Inflammatory macrophage treated with lipopolysaccharide for 1 hour (primary cell): ENCODE measurements around the gene P2RX5.
A peak's percentile ranks its signal among the peaks of the same experiment; 100 is the strongest.
"Not testable (repeated sequence)": the region's sequence is repeated elsewhere in the genome, so short reads cannot be mapped to it uniquely, and the experiment has no call there.

ENCODE experiments used
- DNase-seq, 2 donors: peaks; one replicate each; pipeline ENCODE4 v3.0.0-alpha.2; 2020 to 2022

P2RX5 gene

DNA sequence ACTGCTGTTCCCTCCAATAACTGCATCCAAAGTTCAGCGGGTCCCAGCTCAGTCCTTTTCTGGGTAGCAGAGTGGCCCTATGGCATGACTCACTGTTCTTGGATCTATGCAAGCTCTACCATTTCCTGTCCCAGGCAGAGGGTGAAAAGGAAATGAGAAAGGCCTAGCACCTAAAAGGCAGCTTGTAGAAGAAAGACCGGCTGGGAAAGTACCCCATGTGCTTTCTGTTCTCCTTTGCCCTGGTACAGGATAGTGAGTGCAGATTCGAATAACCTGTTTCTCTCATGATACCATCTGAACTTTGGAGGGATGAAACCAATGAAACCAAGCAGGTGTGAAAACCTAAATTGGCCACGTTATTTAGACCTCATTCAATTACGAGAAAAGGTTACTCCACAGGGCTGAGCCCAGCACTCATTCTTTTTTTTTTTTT, 15.0 kb upstream of the P2RX5 start:
- DNase-seq: peak; percentile 80 to 84

DNA sequence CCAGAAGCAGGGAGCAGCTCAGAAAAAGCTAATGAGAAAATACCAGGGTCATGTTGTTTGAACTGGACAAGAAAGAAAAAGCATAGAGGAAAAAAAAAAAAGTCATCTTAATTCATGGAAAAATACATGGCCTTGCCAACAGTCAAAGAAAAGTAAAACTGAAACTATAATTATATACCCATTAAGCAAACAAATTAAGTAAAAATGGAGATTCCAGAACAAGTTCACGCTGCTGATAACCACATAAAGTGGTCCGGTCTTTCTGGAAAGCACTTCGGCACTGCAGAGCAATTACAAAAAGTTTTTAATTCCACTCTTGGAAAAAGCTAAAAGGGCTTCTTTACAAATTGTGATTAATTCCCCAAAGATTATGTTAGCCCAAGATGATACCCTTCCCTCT, 12.4 kb upstream of the P2RX5 start:
- peak; percentile 20 to 34 for DNase-seq

DNA sequence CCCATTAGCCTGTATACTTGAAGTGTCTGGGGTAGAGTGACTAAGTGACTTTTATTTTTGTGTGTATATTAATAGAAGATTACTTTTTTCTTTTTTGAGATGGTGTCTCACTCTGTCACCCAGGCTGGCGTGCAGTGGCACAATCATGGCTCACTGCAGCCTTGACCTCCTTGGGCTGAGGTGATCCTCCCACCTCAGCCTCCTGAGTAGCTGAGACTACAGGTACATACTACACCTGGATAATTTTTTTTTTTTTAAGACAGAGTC, 9.7 kb upstream of the P2RX5 start:
- DNase-seq: not testable (repeated sequence)

DNA sequence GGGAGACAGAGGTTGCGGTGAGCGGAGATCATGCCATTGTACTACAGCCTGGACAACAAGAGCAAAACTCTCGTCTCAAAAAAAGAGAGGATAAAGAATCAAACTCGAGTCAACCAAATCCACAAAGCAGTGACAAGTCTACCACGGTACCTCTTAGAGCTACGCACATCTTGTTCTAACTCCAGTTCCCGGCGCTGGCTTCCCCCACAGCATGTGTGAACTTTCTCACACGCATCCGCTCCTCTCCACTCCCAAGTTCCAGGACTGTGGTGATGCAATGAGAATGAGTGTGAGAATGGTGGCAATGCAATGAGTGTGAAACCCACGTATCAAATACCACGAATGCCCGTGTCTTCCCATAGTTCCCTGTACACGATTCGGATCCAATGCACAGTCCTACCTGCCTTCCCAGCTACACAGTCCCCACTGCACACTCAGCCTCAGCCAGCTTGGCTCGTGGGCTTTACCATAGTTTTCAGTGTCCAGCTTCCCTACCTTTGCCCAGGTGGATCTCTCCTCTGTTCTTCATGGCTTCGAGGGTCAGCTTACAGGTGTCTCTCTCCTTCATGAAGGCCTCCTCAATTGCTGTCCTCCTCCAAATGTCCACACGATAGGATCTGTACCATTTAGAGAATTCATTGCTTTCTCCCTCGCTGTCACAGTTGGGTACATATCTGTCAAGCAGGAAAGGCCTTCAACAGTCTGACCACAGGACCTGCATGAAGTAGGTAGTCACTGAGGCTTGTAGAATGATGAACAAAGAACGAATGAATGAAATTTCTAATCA, 9.2 kb upstream of the P2RX5 start:
- no peak for DNase-seq

DNA sequence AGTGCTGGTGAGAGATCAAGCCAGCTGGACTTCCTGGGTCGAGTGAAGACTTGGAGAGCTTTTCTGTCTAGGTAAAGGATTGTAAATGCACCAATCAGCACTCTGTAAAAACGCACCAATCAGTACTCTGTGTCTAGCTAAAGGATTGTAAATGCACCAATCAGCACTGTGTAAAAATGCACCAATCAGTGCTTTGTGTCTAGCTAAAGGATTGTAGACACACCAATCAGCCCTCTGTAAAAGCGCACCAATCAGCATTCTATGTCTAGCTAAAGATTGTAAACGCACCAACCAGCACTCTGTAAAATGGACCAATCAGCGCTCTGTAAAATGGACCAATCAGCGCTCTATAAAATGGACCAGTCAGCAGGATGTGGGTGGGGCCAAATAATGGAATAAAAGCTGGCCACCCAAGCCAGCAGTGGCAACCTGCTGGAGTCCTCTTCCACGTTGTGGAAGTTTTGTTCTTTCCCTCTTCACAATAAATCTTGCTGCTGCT, 6.1 kb upstream of the P2RX5 start:
- not testable (repeated sequence) for DNase-seq

DNA sequence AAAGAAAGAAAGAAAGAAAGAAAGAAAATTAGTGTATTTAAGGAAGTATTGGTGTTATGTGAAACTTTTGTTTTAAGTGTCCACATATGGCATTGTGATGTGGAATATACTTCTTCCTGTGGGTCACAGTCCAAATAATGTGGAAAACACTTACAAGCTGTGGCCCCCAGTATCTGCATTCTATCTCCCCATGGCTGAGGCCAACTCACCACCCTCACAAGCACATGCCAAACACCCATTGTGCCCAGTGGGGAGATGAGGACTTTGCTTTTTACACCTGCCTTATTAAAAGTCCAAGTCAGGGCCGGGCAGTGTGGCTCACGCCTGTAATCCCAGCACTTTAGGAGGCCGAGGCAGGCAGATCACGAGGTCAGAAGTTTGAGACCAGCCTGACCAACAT, 4.0 kb upstream of the P2RX5 start:
- DNase-seq: no peak

DNA sequence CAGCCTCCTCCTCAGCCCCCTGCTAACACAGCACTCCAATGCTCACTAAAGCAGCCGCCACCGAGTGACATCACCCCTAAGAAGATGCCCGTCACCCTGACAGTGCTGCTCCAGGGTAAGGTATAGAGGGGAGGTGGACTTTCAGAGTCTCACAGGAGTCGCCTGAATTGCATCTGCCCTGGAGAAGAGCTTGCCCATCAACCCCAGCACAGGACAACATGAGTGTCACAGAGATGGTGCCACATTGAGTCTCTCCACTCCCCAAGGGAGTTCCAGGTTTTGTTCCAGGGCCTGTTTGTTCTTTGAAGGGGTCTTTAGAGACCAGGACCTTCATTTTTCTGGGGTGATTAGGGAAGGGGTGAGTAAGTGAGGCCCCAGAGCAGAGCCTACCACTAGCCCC, 2.2 kb upstream of the P2RX5 start:
- no peak for DNase-seq

DNA sequence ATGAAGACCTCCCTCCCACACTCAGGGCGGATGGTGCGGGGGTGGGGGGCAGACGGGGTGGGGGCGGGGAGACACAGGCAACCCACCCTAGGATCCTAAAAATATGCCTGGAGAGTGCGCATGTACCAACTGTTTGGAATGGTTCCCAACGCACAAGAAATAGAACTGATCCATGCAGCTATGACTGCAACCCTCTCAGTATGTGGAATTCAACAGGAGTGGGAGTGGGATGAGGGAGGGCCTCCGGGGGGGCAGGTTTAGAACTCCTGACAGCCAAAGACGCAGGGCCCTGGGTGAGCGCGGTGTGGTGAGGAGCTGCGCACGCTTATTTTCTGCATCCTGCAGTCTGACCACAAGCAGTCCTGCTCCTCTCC, 1.1 kb upstream of the P2RX5 start:
- no peak for DNase-seq

DNA sequence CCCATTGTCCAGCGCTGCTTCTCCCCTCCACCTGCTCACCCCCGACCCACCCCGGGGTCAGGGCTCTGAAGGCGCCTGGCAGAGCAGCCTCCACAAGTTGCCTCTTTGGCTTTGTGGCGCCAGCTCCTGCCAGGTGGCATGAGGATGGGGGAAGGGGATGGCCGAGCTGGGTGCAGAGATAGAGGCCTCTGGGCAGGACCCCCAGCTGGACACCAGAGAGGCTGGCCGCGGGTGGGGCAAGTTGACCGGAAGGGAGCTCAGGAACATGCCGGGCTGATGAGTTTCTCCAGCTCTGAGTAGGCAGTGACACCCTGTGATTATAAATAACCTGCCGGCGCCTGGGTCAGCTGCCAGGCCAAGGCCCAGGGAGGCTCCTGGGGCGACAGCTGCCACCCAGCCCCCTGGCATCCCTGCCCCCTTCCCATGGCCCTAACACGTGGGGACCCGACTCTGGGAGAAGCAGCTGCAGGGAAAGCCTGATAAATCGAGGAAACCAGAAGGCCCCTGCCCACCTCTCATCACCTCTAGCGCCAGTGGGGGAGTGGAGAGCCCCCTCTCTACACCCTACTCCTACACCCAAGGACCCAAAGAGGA, 729 bp downstream of the P2RX5 start:
- DNase-seq: no peak

DNA sequence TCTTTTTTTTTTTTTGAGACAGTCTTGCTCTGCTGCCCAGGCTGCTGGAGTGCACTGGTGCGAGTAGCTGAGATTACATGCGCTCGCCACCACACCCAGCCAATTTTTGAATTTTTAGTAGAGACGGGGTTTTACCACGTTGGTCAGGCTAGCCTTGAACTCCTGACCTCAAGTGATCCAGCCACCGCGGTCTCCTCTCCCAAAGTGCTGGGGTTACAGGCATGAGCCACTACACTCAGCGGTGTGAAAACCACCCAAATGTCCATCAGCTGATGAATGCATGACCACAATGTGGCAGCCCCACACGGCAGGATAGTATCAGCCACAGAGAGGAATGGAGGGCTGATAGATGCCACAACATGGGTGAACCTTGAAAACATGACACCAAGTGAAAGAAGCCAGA, 2.1 kb downstream of the P2RX5 start:
- no peak for DNase-seq

DNA sequence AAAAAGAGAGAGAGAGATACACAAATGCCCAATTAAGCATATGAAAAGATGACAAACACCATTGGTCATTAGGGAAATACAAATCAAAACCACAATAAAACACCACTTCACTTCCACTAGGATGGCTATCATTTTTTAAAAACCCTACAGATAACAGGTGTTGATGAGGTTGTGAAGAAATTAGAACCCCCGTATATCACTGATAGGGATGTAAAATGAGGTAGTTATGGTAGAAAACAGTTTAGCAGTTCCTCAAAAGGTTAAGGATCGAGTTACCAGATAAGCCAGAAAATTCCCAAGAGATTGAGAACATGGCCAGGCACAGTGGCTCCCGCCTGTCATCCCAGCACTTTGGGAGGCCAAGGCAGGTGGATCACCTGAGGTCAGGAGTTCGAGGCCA, 2.8 kb downstream of the P2RX5 start:
- no peak for DNase-seq

DNA sequence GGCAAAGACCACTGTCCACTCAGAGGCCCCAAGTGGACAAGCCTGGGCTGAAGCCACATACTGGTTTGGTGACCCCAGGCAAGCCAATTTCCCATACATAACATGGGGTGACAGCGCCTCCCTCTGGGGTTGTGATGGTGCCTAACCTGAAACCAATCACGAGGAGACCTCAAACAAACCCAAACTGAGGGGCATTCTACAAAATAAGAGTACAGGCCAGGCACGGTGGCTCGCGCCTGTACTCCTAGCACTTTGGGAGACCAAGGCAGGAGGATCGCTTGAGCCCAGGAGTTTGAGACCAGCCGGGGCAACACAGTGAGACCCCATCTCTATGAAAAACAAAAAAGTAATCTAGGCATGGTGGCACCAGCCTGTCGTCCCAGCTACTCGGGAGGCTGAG, 3.6 kb downstream of the P2RX5 start:
- no peak for DNase-seq

DNA sequence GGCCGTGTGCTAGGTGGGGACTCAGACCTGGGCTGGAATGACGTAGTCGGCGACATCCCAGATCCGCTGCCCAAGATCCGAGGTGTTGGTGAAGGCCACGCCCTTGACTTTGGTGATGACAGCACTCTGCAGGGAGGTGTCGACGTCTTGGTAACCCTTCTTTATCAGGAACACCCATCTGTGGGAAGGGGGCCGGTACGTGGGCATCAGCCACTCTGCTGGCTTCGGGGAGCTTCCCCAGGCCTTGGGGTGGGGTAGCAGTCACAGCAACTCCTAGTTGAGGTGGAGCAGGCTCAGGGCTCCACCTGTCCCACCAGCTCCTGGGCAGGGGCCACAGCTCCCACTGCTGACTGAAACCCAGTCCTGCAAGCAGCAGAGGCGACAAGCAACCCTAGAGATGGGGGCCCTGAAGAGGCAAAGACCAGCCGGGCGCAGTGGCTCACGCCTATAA, 4.3 kb downstream of the P2RX5 start:
- no peak for DNase-seq

DNA sequence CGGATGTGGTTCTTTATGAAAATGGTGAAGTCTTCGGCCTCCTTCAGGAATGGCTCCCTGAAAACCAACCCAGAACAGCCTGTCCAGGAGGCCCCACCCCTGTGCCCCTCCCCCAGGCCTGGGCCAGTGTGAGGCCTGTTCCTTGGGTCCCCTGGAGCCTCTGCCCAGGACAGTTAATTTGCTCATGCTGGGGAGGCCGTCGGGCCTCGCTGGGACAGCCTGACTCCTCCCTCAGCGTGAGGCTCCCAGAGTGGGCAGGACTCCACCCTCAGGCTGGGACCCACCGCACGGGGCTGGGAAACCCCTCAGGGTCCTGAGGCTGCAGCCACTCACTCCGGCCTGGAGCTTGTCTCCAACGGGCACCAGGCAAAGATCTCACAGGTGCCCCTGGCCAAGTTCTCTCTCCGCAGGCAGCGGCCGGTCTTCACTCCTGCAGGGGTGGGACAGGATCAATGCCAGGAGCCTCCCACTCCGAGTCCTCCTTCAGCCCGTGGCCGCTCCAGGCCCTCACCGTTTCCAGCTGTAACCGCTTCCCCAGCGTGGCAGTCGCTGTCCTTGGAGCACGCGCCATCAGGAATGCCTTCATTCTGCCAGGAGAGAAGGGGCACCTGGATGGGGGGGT, 5.8 kb downstream of the P2RX5 start:
- no peak for DNase-seq

DNA sequence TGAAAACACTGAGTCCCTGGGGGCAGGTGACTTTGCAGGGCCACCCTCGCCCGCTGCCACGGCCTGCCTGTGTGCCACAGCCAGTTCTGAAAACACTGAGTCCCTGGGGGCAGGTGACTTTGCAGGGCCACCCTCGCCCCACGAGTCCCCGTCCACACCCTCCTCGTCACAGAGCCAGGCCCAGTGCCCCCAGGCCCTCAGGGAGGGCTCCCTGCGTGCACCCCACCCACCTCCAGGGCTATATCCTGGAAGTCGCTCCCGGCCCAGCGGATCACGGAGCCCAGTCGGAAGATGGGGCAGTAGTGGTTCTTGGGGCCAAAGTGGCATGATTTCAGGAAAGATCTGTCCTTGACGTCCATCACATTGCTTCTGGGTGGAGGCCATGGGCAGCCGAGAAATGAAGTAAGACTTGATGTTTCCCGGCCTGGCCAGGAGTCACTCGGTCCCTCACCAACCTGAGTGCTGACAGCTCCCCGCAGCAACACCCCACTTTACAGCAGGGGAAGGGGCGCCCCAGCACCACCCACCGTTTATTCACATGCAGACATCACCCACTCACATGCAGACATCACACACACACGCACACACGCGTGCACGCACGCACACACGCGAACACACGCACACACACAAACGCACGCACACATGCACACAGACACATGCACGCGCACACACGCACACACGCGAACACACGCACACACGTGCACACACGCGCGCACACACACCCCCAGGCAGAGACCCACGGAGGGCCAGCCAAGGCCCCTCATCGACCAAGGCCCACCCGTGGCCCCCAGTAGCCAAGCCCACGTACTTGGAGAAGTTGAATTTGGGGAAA, 6.5 kb downstream of the P2RX5 start:
- DNase-seq: no peak

DNA sequence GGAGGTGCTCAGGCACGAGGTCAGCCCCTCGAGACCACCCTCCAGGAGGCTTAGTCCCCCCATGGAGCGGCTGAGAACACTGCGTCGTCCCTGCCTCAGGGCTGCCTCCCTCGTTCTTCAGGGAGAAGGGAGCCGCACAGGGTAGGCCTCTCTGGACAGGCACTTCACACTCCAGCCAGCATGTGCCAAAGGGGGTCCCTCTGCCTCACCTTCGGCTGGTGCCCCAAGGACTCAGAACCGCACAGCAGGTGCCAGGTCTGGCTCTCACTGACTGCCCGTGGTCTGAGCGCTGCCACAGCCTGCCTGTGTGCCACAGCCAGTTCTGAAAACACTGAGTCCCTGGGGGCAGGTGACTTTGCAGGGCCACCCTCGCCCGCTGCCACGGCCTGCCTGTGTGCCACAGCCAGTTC, 7.1 kb downstream of the P2RX5 start:
- DNase-seq: no peak

DNA sequence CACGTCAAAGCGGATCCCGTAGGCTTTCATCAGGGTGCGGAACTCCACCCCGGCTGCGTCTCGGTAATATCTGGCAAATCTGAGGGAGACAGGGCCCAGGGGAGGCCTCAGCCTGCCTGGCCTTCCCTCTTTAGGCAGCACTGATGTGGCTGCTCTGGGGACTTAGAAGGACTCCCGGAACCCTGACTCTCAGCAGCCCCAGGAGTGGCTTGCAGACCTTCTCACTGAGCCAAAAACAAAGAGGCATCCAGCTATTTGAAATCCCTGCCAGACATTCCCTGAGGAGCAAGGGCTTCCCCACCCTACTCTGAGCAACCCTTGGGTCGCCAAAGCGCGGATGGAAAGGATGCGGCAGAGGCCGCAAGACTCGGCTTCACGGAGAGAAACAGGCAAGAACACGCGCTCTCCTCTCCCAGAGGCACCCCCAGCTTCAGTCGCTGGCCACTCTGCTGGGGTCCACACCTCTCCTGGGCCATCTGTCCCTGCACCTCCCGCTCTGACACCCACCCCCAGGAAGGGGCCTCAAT, 7.9 kb downstream of the P2RX5 start:
- no peak for DNase-seq

DNA sequence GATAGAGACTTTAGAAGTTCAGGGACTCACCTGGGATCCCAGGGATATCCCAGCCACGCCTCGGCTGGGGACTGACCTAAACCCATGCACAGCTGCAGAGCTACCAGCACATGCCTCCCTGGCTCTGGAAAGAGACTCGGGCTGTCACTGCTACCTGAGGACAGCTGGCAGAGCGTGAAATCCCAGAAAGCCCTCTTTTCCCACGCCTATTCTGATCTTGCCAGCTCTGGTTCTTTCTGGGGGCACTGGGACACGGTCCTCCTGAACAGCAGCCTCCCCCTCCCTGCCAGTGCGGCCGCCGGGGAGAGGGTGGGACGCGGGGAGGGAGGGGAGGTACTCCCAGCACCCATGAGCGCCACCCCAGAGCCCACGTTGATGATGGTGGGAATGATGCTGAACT, 10.8 kb downstream of the P2RX5 start:
- no peak for DNase-seq

DNA sequence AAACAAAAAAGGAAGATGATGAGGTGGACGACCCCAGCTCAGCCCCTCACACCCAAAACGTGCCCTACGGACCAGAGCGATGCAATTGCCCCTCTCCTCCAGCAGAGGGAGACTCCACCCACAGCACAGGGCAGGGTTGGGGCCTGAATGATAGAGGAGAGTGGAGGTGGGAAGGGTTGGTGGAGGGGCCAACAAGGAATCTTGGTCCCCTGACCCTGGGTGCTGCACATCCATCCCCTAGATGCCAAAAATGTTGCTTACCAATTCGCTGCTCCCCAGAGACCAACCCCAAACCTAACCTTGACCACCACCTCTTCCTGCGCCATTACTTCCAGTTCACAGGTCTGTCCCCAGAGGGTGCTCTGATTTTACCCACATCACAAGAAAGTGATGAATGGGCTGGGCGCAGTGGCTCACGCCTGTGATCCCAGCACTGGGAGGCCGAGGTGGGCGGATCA, 12.9 kb downstream of the P2RX5 start:
- DNase-seq: peak in 1 of 2 donors; percentile 69

DNA sequence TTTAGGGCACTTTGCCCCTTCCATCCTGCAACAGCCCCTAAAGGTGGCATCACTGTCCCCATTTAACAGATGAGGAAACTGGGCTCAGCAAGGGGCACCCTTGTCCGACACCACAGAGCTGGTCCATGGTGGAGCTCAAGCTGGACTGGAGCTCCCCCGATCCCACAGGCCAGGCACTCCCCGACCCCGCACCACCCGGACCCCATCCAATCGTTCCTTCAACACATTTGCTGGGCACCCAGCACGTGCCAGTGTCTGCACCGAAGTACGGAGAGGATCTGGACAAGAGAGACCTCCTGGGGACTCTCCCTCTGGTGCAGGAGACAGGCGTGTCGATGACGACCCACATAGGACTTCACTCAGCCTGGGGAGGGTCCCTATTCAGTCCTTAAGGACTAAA, 13.9 kb downstream of the P2RX5 start:
- no peak for DNase-seq

DNA sequence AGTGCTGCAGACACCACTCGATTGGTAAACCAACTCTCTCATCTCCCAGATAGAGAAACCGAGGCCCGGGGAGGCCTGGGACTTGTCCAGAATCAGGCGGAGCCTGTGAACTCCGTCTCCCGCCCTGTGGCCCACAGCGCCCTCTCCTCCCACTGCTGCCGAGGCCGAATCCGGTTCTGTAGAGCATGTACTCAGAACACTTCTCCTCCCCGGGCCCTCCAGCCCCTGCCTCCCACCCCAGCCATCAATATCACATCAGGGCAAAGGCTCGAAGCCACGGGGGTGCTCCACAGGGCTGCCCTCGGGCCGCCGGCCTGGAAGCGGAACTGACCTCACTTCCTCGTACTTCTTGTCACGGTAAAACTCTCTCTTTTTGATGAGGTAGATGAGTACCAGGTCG, 14.4 kb downstream of the P2RX5 start:
- DNase-seq: no peak

DNA sequence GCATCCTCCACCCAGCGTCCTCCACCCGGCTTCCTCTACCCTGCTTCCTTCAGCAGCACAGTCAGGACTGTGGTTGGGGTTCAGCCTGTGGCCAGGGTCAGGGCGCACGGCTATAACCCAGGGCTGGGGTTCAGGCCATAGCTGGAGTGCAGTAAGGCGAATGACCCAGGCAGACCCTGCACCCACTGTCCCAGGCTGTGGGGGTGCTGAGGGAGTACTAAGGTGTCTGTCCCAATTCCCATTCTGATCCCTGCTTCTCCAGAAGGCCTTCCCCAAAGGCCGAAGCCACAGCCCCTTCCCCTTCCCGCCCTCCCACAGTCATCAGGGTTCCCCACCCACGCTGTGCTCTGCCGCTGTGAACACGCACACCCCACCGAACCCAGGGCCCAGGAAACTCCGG, 14.9 kb downstream of the P2RX5 start:
- no peak for DNase-seq

DNA sequence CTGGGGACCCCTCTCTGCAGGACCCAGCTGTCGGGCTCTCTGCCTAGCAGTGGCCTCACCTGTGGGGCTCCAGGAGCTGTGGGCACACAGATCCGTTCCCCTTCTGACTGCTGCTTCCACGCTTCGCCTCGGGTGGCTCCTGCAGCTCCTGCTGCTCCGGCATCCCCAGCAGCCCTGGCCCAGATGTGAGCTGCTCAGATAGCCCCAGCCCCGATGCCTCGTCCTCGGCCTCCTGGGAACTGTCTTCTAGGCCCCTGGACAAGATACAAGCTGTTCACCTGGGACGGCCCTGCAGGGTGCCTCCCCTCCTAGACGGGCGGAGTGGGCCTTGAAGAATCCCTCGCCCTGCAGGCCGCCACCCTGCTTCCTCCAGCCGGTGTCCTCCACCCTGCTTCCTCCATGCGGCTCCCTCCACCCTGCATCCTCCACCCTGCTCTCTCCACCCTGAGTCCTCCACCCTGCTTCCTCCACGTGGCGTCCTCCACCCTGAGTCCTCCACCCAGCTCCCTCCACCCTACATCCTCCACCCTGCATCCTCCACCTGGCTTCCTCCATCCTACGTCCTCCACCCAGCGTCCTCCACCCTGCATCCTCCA, 16.3 kb downstream of the P2RX5 start:
- no peak for DNase-seq
